LHCN-M2 (cell line): ENCODE measurements around the gene POU3F3. TPM values are rescaled to one million over a fixed set of nuclear protein-coding genes. Genes with fewer than 3 reads are reported as not detected.

Experiments used
- DNase-seq: peaks from one replicate; pipeline ENCODE4 v3.0.0-alpha.2; 2012; ENCODE audit warnings: low read depth
- total RNA-seq: library from RNA; depleted of rRNA; stranded (reverse); fragments of >200 nt; gene quantifications from 2 replicates; pipeline ENCODE4 v1.2.3, GENCODE V29; 2014

Gene POU3F3
- total RNA-seq, 1 experiment from 2014 or later, result not detected

DNA sequence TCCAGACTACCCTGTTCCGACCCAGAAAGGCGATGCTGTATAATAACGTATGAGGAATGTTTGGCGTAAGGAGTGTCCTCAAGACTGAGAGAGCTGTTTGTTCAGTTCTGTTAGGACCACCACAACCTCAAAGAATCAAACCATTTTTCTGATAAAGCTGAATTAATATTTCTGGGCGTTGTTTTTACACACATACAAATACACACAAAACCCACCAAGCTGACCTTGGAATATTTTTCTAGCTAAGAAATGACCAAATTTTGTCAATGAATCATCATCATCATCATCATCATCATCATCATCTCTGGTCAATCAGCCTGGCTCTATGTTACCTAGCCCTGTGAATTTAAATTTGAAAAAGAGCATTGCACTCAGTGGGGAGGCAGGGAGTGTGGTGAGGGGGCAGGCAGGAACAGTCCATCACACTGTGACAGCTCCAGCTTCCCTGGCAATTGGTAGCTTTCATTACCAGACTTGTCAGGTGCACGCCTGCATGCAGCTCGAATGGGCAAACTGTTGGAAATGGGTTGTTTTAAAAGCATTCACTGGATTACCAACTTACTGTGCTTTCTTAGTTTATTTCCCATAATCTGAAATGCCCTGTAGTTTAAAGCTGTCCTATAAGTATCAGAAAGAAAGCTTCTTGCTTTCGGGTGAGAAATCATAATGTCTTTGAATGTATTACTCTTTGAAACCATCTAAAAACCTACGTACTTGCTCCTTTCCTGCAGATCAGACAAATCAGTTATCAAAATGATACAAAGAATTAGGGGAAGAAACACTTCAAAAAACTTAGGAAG, 6.9 kb upstream of the POU3F3 start:
- no peak for DNase-seq

DNA sequence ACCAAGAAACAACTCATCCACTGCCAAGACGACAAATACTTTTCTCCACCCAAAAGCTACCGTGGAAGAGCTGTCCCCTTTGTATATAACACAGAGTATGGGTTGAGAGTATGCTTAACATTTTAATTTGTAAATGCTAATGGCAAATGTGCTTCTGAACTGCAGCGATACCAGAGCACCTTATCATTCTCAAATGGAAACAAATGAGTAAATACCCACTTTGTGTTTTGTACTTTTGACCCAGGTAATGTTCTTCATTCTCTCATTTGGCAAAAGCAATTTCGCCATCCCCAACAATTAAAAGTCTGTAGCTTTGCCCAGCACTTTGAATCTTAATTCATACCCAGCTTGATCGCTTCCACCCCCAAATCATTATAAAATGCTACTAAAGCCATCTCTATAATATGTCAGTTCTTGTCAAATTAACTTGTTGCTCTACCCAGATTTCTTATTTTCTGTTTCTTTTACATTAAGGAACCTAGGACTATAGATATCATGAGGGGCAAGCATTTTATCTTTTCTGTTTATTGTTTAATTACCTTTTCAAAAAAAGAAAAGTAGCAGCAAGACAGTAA, 6.2 kb upstream of the POU3F3 start:
- DNase-seq, result no peak

DNA sequence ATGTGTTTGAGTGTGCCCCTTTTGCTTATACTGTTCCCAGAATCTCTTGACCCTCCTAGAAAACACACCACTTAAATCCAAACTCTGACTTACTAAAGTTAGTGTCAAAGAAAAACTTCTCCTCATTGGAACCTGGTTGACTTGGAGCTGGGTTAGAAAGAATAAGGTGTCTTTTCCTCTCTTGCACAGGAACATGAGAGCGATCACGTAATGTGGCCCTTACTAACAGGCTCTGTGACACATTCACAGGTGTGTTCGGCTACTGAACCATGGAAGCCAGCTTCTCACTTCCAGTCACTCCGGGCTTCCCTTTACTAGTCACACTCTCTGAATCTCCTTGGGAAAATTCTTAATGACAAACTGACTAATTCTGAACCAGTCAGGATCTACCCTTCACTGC, 5.4 kb upstream of the POU3F3 start:
- DNase-seq, result no peak

DNA sequence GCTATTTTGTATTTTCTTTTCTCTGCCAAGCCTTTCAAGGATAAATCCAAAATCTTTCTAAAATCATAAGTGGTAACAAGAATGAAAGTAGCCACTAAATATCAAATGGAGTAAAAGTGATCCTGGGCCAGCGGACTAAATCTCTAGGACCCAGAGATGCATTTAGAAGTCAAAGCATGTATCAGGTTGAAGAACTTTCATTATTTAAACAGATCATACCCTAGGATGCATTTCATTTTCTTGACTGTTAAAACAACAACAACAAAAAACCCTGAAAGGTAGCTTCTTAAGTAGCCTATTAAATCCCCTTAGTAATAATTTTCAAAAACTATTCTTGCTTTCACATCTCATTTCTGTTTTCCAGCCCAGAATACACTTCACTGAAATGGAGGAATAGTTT, 4.8 kb upstream of the POU3F3 start:
- no peak for DNase-seq

DNA sequence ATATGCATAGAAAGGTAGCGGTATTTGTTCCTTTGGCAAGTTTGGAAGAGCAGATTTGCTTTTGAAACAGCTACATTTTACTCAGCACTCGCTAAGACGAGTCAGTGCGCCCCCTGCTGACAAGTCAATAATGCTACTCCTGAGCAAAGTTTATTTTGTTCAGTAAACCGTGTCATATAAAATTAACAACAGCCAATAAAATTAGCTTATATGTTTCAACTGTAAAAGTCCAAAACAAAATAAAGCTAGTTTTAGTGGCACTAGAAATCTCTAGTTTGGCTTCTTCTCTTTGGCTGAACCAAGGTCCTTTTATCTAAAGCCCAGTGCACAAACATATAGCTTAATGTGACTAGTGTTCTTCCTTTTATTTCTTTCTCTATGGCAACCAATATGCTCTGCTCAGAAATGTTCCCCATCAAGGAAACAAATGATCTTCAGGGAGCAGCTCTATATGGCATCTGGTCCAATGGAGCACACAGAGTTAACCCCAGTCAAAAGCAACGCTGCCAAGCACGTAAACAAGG, 4.2 kb upstream of the POU3F3 start:
- DNase-seq, result peak; percentile 50

- no peak for DNase-seq
Measured at GRCh38 chr2:104850361-104851290, 3.3 kb upstream of the POU3F3 start.

DNA sequence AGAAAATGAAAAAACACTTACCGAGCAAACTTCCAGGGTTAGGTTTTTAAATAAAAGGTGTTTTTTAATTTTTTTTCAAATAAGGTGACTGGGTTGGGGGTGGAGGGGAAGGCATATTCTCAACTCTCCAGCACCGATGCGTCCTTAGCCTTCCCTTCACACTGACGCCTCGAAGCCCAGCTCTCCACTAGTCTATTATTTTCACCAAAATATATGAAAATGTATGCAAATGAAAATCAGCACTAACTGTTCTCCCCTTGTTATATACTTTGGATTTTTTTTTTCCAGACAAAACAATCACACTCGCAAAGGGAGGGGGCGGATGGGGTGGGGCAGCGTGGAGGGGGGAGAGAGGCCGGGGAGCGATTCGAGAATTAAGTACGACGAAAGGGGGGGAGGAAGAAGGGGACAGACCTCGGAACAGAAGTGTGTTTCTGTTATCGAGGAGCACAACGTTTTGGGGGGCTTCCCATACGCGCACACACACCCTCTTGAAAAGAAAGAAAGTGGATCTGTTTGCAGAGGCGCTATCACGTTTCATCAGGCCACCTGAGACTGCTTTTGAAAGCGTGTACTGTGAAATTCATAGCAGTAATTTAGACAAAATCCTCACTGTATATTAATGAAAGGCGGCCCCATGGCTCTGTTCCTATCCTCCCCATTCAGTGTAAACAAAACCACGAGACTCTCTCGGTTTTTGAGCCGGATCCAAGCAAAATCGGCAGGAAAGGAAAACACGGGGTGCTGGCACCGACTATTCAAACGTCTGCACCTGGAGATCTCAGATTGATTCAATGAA, 2.4 kb upstream of the POU3F3 start:
- no peak for DNase-seq

- DNase-seq, result no peak
Measured at GRCh38 chr2:104852090-104852666, 1.7 kb upstream of the POU3F3 start.

DNA sequence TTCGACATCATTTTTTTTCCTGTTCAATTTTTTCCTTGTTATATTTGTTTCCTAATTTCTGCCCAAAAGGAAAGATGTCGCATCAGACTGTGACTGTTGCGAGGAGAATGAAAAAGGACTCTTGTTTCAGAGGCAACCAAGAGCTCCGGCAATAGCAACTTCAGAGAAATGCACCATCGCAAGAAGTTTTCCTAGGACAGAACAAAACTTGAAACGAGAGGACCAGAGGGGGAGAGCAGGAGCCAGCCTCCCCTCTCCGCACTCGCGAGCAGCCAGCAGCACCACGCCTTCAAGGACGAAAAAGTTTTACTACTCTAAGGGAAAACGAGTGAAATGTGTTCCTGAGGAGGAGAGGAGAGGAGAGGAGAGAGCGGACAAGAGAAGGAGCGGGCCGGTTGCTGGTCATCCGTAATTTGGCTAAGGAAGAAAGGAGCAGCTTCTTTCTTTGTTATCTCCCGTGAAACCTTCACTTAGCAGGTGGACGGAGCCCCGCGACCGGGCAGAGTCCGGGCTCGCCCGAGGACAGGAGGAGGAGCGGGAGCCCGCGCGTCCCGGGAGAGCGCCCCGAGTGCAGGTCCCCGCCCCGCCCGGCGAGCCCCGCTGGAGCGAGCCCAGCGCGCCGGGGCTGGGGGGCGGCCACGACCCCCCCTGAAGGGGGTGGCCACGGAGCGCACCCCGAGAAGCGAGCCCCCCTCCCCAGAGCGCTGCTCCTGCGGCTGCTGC, 744 bp downstream of the POU3F3 start:
- DNase-seq, result no peak

GRCh38 chr2:104855221-104856085, 1.5 kb downstream of the POU3F3 start:
- DNase-seq, result no peak

DNA sequence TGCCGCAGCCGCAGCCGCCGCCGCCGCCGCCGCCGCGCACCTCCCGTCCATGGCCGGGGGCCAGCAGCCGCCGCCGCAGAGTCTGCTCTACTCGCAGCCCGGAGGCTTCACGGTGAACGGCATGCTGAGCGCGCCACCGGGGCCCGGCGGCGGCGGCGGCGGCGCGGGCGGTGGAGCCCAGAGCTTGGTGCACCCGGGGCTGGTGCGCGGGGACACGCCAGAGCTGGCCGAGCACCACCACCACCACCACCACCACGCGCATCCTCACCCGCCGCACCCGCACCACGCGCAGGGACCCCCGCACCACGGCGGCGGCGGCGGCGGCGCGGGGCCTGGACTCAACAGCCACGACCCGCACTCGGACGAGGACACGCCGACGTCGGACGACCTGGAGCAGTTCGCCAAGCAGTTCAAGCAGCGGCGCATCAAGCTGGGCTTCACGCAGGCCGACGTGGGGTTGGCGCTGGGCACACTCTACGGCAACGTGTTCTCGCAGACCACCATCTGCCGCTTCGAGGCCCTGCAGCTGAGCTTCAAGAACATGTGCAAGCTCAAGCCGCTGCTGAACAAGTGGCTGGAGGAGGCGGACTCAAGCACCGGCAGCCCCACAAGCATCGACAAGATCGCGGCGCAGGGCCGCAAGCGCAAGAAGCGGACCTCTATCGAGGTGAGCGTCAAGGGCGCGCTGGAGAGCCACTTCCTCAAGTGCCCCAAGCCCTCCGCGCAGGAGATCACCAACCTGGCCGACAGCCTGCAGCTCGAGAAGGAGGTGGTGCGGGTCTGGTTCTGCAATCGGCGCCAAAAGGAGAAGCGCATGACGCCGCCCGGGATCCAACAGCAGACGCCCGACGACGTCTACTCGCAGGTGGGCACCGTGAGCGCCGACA, 2.4 kb downstream of the POU3F3 start:
- no peak for DNase-seq

DNA sequence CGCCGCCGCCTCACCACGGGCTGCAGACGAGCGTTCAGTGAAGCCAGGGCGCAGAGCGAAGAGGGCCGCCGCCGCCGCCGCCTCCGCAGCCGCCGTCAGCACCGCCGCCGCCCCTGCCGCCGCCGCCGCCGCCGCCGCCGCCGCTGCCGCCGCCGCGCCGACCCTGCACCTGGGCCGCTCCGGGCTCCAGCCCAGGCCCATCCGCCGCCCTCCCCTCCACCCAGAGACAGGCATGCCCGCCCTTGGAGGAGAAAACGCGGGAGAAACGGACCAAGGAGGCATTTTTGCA, 3.0 kb downstream of the POU3F3 start:
- no peak for DNase-seq

DNA sequence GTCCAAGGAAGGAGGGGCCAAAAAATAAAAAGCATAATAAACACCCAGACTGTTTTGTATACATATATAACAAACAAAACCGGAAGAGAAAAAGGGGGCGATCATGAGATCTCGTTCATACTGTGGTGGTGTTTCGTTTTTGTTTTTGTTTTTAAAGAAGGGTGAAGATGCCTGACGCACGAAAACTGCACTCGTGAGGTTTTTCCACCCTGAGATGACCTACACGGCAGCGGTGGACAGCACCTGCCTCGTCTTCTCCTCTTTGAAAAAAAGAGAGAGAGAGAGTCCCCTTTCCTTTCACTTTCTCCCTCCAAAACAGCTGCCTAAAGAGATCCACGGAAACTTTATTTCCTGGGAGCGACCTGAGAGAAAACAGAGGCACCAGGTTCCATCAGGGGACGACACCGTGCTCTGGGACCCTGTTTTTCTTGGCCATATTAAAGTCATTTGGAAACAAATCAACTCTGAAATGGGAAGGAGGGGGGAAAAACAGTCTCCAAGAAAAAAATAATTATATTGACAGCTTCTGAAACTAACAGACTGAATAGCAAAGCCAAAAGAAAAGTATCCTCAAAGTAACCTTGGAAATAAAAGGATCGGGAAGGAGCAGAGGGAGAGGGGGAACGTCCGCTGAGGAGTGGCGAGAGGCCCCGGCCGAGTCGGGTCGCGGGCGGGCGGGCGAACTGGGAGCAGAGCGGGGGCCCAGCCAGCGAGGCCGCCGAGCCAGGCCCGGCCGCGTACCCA, 3.5 kb downstream of the POU3F3 start:
- DNase-seq, result no peak

DNA sequence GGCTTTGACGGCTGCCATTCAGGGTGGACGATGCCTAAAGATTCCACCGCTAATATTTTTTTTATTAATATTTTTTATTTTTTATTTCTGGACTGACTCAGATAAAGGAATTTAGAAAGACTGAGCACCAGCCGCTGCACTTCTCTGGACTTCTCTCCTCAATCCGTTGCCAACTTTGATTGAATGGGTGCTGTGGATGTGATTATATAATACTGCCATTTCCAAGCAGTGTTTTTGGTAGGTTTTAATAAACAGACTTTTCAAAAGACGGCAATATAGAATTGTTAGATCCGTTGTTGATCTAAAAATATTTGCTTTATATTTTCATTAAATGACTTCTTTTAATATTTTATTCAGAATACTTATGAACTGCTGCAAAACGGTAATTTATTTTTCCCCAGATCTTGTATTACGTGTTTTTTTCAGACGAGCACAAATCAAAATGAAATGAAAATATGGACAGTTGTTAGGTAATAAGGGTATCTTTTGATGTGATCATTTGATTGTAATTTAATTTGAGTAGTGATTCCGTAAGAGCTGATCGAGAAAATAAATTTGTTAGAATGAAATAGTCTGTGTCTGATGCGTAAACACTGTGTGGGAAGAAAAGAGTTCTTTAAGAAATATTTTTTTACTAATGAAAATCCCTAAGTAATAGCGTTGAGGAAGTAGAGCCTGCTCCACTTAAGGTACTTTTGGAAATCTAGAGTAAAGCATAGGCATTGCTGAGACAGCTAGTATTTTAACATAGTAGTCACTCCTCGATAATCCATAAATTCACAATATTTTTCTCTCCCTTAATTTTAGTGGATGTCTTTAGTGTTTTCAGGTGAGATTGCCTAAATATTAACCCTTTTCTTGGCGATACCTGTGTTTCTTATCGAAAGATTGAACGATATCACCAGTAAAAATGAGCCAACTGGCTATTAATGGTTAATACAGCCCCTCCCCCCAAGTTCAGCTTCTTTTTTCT, 4.4 kb downstream of the POU3F3 start:
- DNase-seq, result no peak

DNA sequence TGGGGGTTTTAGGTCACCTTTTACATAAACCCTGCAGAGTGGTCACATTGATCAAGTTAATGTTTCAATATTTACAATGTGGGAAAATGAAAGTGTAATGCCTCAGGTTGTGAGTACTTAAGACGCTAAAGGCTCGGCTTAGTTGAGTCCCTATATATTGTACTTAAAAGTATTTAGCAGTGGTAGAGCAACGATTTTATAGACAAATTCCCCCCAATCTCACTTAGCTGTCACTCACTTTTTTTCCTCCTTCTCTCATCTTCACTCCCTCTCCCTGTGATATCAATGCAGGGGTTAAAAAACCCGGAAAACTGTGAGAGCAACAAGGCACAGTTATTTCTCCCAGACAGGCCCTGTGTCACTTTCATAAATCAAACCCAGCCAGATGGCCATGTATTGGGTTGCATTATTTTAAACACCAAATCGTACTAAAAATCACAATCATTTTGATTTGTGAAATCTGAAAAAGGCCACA, 5.4 kb downstream of the POU3F3 start:
- DNase-seq, result no peak

DNA sequence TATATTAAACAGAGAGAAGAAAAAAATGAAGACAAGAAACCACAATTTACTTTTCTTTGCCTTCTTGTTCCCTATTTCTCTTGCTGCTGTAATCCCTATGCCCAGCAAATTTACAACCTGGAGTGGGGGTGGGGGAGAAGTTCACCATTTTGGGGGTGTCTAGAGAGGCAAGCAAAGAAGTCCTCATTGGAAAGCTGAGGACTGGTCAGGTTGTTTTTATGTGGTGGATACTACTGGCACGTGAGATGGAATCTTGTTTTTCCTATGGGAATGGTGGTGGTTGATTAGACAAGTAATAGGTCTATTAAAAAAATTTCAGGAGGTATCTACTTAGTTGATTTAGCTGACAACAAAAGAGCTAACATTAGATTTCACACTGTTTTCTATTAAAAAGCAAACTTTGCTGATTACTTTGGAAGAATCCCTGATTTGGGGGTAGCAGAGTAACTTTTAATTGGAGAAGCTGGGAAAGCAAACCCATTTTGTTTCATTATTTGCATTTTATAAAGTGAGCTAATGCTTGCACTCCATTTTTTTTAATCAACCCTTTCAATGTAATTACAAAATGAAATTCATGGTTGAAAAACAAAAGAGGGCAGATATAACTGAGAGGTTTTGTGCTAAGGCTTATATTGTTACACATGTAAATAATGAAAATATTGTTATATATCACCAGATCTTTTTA, 6.0 kb downstream of the POU3F3 start:
- no peak for DNase-seq
